Stomach (tissue), 4 donors: ENCODE data around the gene PRDM5.

Experiments used
- POLR2A ChIP-seq, 4 donors: fragments of 450-650 bp; IDR thresholded peaks; one replicate each; pipeline ENCODE4 v1.6.1; 2016; ENCODE audit warnings: antibody characterized with exemption in 4 of 4, control low read depth in 2 of 4, mild to moderate bottlenecking in 1 of 4, moderate library complexity in 1 of 4
- POLR2AphosphoS5 ChIP-seq, 3 donors: sonication (generic); formaldehyde crosslinking; IDR thresholded peaks; one replicate each; pipeline ENCODE4 v1.6.1; 2016; ENCODE audit warnings: antibody characterized with exemption in 3 of 3
- TF ChIP-seq, protein P1 (sequence below), 7 experiments: fragments of 450-650 bp in 4 of 7; fragments of 200-600 bp in 3 of 7; sonication (generic) in 3 of 7; IDR thresholded peaks; one replicate each; pipeline ENCODE4 v1.5.1; 2016 to 2019; ENCODE audit warnings: antibody characterized with exemption in 7 of 7, control low read depth in 2 of 7, mild to moderate bottlenecking in 1 of 7

DNA sequence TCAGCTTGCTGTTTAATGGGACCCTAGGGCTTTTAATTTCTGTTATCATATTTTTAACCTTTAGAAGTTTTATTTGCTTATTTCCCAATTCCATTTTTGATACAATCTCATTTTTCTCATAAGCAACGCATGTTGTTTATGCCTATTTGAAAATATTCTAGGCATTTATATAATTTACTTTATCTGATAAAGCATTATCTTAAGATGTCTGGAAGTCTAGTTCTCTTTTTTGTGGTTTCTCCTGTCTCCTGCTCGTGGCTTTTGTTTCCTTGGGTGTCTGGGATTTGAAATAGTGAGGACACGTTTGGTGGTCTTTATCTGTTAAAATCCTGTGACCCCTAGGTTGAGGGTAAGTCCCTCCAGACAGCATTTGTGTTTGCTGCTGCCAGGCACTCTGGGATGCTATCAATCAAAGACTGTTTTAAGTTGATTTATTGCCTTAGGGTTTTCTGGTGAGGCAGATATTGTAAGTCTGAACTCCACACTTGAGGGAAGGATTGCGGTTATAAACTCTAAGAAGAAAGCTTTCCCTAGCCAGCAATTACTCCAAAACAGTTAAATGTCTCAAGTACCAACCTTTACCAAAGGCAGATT lies 208.0 kb downstream of the PRDM5 start:
- TF ChIP-seq, protein P1, sequence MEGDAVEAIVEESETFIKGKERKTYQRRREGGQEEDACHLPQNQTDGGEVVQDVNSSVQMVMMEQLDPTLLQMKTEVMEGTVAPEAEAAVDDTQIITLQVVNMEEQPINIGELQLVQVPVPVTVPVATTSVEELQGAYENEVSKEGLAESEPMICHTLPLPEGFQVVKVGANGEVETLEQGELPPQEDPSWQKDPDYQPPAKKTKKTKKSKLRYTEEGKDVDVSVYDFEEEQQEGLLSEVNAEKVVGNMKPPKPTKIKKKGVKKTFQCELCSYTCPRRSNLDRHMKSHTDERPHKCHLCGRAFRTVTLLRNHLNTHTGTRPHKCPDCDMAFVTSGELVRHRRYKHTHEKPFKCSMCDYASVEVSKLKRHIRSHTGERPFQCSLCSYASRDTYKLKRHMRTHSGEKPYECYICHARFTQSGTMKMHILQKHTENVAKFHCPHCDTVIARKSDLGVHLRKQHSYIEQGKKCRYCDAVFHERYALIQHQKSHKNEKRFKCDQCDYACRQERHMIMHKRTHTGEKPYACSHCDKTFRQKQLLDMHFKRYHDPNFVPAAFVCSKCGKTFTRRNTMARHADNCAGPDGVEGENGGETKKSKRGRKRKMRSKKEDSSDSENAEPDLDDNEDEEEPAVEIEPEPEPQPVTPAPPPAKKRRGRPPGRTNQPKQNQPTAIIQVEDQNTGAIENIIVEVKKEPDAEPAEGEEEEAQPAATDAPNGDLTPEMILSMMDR (IDR thresholded peaks at IDR 0.05) = no peak
- no peak for TF ChIP-seq POLR2AphosphoS5 (IDR thresholded peaks at IDR 0.05)
- TF ChIP-seq POLR2A (IDR thresholded peaks at IDR 0.05) = no peak
